Stimulated activated CD4-positive, alpha-beta T cell treated with anti-CD3 and anti-CD28 coated beads, Interleukin-1b, Interleukin-23, amount 100 ng/mL, for 24 hours (primary cell): Measurements from ENCODE around the gene SLC66A1.

Experiments used
- DNase-seq, 4 experiments: peaks; one replicate each; pipeline ENCODE4 v3.0.0-alpha.2; 2020; ENCODE audit warnings: low read depth in 4 of 4, low spot score in 1 of 4

Gene SLC66A1

DNA sequence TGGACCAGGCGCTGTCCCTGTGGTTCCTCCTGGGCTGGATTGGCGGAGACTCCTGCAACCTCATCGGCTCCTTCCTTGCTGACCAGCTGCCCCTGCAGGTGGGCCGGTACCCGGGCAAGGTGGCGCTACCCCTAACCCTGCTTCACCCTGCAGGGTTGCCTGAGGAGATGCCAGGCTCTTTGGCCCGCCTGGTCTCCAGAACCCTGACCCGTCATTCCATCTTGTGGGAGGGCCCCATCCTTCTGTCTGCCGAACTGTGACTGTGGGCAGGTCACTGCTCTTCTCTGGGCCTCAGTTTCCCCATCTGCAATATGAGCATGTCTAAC is 12.5 kb downstream of the SLC66A1 start:
- DNase-seq, result no peak

DNA sequence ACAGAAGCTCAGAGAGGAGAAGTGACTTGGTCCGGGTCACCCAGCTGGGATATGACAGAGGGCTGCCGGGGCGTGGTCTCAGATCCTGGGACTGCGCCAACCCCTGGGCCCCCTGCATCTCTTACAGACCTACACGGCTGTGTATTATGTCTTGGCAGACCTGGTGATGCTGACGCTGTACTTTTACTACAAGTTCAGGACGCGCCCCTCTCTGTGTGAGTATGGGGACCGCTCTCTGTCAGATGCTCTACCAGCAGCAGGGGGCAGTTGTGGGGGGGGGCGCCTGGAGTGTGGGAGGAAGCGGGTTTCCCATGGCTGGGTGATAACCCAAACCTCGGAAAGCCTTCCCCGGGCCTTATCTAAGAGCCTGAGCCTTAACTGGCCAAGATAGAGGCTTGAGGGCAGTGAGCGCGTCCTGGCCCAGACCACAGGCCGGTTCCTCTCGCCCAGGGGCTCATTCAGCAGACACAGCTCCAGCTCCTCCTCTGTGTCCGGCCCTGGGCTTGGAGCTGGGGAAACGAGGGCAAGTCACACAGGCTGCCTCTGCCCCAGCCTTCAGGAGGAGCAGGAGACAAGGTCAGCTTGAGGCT is 13.3 kb downstream of the SLC66A1 start:
- DNase-seq, result no peak

DNA sequence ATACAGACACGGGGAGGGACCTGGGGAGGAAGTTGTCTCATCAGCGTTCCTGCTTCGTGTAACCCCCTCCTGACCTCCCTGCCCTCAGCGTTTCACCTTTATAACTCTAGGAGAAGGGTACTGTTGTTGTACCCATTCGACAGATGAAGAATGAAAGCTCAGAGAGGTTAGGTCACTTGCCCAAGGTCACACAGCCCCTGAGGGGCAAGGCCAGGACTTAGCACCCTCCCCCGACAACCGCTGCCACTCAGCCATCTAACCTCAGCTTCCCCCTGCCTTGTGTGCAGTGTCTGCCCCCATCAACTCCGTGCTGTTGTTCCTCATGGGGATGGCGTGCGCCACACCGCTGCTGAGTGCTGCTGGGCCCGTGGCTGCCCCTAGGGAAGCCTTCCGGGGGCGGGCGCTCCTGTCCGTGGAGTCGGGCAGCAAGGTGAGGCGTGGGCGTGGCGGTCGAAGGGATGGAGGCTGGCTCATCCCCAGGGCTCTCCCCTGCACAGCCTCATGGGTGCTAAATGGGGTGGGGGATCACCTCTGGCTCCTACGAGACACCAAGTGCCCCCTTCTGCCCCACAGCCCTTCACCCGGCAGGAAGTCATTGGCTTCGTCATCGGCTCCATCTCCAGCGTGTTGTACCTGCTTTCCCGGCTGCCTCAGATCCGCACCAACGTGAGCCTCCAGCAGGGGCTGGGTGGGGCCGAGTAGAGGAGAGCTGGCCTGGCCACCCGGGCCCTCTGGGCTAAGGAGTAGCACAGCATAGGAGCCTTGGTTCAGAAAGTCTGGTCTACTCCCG is 14.0 kb downstream of the SLC66A1 start:
- DNase-seq, result no peak

DNA sequence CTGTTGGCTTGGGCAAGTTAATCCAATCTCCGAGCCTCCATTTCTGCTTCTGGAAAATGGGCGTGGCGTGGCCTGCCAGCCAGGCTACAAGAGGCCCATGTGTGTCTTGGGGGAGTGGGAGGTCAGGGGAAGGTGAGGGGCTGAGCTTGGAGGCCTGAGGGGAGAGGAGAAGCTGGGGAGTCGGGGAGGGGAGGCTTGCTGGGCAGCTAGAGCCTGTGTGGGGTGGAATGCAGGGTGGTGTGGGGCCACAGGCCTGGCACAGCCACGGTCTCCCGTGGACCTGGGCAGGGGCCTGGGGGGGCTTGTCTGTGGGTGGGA is 14.6 kb downstream of the SLC66A1 start:
- no peak for DNase-seq

DNA sequence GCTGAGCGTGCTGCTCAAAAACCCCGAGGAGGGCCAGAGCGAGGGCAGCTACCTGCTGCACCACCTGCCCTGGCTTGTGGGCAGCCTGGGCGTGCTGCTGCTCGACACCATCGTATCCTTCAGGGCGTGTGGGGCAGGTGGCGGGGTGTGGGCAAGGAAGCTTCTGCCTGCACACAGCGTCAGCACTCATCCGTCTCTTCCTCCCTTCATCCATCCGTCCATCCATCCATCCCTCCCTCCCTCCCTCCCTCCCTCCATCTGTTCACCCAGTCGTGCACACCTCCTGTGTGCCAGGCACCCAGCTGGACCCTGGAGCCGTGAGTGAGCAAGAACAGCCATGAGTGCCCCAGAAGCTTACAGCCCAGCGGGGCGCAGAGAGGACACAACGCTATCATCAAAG is 15.2 kb downstream of the SLC66A1 start:
- DNase-seq, result no peak

DNA sequence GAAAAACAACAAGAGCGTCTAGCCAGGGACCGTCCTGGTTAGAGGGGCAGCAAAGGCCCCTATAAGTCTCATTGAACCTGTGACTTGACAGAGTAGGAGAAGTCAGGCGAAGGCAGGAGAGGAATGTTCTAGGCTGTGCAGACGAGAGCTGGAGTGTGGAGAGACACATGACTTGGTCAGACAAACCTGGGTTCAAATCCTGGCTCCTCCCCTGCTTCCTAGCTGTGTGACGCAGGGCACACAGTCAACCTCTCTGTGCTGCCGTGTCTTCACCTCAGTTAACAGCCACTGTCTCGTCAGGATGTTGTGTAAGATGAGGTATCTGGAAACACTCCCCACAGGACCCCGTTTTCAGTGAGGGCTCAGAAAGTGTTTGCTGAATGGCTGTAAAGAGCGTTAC is 15.6 kb downstream of the SLC66A1 start:
- DNase-seq, result no peak

DNA sequence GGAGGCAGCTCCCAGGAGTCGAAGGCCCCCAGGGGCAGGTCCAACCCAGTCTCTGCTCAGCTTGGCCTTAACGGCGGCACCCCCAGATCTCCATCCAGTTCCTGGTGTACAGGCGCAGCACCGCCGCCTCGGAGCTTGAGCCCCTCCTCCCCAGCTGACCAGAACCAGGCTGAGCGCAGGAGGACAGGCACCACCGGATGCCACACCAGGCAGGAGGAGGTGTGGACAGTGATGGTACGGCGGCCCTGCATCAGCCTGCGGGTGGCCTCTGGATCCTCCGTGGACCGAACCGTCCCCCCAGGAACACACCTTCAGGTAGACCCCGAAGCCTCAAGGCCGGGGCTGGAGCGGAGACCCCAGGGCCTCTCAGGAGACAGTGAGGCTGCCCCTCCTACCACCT is 16.4 kb downstream of the SLC66A1 start:
- no peak for DNase-seq

DNA sequence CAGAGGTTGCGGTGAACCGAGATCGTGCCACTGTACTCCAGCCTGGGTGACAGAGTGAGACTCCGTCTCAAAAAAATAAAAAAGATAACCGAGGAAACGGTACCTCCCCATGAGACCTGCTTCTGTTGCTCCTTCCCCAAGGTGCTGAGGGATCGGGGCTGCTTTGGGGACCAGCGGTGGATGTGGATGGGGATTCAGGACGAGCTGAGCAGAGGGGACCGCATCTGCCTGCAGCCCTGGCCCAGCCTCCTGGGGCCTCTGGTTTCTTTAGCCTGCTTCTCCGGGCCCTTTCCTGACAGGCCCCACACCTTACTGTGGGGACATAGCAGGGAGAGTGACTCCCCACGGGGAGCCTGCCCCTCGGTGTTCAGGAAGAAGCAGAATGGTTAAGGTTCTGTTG is 17.1 kb downstream of the SLC66A1 start:
- DNase-seq, result no peak

DNA sequence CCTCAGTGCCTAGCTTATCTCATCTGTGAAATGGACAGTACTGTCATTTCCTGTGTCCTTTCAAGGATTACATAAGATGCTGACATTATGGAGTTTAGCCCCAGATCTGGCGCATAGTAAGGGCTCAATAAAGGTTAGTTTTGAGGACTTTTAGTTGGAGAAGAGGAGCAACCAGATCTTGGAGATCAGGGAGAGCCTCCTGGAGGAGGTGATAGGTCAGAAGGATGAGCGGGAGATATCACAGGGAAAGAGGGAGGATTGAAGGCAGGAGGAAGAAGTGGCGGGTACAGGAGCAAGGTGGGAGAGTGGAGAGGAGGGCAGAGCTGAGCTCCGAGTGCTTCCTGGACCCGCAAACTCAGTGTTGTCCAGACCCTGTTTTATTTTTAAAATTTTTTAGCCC is 17.5 kb downstream of the SLC66A1 start:
- DNase-seq, result no peak

DNA sequence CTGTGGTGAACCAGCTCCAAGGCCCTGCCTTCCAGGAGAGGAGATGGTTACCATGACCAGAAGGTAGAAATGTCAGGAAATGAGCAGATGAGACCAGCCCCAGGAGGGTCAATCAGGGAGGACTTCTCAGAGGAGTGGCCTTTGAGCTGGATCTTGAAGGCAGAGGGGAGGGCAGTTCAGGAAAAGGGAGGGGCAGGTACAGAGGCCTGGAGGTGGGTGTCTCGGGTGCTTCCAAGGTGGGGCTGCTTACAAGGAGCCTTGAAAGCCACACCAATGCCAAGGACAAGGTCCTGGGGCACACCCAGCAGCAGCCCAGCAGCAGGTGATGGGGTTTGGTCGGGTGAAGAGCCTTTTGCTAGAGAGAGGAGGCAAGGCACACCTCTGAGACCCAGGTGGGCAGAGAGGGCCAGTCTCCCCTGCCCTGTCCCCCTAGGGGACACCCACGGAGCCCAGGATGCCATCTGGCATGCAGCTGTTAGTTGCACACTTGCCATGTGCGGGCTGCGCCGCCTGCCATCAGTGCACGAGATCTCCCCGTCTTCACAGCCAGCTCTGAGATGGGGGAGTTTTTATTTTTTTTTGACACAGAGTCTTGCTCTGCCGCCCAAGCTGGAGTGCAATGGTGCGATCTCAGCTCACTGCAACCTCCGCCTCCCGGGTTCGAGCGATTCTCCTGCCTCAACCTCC is 18.5 kb downstream of the SLC66A1 start:
- DNase-seq, result no peak

DNA sequence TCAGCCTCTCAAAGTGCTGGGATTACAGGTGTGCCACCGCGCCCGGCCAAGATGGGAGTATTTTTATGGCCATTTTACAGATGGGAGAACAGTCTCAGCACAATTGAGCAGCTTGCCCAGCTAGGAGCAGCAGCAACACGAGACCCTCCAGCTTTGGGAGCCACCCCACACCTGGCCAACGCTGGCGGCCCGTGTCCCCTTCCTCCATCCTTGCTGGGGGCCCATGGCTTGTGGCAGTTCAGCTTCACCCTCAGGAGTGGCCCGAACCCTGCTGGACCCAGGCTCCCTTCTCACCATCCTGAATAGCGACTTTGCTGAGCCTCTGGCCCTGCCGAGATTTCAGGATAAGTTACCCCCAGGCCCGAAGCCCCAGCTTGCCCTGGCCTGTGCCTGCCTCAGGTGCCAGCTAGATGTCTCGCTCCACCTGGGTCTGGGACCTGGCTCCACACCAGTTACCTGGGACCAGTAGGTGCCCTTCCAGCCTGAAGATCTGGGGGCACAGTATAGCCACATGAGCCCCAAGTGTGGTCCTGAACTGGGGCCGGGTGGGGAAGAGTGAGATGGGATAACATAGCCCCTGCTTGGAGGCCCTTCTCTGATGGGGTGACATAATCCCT is 19.2 kb downstream of the SLC66A1 start:
- no peak for DNase-seq

DNA sequence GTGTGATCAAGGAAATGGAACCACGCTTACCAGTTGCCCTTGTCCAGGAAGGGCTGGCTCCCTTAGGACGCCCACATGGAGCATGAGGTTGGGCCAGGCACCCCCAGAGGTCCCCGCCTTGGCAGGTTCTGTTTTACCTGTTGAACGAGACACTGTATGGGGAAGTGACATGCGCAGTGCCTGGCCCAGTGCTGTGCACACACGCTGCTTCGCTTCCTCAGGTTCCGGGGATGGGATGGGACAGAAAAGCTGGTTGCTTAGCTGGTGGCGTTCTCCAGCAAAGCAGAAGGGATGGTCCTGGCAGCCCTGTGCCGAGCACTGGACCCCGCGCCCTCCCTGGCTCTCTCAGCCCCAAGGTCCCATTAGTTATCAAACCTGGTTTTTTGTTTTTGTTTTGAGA is 20.7 kb downstream of the SLC66A1 start:
- no peak for DNase-seq

DNA sequence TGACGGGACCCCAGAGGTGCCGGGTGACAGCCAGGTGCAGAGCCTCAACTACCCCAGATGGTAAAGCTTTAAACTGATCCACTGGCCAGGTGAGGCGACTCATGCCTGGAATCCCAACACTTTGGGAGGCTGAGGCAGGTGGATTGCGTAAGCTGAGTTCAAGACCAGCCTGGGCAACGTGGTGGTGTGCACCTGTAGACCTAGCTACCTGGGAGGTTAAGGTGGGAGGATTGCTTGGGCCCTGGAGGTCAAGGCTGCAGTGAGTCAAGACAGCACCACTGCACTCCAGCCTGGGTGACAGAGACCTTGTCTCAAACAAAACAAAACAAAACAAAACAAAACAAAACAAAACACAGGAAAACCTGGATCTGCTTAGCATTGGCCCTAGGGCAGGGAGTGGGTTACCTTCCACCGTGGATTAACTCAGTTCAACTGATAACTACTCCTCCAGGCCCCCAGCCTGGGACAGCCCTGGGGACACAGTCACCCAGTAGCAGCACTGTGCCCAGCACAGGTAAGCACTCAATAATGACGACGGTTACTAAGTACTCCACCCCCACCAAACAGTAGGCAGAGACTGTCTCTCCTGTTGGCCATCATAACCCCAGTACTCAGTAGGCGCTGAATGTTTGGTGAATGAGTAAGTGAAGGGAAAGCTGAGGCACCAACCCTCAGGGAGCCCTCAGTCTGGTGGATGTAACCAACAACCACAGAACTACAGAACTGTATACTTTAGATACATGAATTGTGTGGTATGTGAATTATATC is 21.6 kb downstream of the SLC66A1 start:
- DNase-seq, result no peak

DNA sequence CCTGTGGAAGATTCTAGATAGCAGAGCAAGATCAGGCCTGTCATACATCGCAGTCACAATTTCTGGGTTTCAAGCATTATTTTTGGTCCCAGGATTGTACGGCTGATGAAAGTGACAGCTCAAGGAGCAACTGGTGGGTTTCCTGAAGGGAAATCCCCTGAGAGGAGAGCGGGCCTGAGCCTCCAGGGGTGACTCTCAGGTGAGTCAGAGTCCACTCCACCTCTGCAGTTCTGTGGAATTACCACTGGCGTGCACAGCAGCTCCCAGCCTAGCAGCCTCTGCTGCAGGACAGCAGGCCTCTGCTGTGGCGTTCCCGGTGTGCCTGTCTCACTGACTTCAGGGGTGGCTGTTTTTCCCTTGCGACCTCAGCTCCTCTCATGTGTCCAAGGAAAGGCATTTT is 24.4 kb downstream of the SLC66A1 start:
- DNase-seq, result peak in 2 of 4 experiments; percentile 33 to 55

DNA sequence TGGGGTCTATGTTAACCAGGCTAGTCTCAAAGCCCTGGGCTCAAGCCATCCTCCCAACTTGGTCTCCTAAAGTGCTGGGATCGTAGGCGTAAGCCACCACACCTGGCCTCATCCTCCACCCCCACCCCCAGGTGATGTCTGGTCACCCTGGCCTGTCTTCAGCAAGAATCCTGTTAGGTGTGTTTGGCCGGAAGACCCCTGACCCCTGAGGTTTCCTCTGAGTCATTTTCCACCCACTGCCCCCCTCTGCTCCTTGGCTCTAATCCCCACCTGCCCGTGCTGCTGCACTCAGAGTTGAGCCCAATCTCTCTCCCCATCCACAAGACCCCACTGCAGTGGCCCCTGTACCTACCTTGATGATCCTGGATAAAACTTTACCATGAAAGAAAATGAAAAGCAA is 25.2 kb downstream of the SLC66A1 start:
- DNase-seq, result no peak

DNA sequence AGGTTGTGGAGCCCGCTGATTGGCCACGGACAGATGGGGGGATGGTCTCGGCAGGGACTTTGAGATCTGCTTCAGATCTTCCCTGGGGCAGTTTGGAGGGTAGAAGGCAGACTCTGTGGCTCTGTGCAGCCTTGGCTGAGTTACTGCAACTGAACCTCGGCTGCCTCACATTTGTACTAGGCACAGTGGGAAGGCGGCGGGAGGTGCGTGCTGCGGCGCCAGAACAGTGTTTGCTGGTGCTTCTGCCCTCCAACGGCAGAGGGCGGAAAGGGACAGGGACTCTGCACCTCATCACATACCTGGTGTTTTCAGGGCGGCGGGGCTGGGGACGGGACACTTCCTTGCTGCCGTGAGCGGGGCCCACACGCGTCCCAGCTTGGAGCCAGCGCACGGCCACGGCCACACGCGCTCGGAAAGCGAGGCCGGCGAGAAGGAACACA is 26.2 kb downstream of the SLC66A1 start:
- DNase-seq, result no peak

DNA sequence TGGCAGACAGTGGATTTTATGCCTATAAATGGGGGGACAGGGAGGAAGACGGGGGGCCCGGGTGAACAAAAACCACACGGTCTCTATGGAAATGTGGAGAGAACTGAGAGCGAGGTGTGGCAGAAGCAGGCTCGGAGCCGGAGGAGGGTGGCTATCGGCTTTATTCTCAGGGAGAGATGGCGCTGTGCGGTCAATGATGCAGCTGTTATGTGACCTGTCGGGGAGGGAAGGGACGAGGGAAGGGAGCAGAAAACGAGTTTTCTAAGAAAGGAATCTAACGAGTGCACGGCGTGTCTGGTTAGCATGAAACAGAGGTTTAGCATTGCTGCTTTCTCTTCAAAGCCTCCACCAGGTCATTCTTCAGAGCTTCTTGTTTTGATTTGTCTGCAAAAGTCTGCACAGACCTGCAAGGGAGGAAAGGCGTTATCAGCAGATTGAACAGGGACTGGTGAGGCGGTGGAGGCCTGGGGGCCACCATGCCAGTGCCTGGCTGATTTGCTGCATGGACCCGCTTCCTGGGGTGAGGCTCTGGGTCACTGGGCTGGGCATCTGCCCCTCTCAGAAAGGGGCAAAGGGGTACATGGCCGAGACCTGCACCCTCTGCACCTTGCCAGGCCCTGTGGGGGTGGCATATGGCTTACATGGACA is 27.2 kb downstream of the SLC66A1 start:
- DNase-seq, result no peak

DNA sequence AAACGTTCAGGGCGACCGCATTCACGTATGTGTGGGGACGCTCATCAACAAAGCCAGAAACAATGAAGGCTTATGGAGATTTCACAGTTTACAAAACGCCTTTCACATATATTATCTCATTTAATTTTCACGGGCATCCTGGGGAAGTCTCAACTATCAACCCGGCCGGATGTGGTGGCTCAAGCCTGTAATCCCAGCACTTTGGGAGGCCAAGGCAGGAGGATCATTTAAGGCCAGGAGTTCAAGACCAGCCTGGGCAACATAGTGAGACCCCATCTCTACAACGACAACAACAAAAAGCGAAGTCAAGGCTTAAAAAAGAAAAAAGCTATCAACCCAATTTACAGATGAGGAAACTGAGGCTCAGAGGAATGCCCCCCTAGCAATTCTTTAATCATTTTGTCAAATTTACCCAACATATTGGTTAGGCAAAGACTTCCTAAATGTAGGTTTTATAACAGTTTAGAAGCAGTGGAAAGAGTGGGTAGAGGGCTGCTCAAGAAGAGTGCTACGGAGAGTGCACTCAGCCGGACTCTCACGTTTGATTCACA is 28.3 kb downstream of the SLC66A1 start:
- DNase-seq, result no peak

DNA sequence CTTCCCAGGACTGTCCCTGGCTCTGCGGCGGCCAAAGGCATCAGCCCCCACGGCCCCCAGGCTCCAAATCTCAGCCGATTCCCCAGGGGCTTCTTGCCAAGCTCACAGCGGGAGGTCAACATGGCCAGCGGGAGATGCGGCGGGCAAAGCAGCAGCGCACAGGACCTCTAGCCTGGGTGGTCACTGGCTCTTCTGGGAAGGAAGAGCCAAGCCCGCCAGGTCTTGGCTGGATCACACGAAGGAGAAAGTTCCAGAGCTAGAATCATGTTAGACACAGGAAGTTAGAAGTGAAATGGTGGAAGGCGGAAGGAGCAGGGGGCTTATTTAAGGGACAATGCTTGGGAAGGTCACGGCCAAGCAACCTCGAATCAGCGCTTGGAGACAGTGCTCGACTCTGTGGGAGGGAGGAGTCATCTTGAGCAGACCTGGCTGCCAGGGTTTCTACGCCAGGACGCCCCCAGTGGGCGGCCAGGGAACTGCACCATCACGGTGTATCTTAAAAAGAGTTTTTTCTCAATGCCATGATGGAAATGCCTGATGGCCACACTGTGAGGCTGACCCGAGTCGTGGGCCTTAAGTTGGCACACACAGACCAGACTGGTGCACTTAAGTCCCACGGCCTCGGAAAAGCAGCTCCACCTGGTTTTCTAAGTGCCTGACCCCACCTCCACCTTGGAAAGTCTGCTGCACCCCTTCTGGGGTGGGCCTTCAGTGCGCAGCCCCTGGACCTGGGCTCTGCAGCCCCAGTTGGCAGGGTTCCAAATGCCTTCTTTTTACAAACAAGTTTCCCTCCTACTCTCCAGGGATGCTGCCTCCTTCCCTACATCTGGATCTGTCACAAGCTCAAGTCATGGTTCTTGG is 29.3 kb downstream of the SLC66A1 start:
- DNase-seq, result peak; percentile 55 to 73 (median 66)
